Ectodermal cell (in vitro differentiated cells): Measurements from ENCODE around the gene ICE1.

ENCODE experiments used
- H3K27ac ChIP-seq: 2 replicates; pipeline ENCODE4 v1.7.0; 2013; ENCODE audit warnings: mild to moderate bottlenecking, low read depth, low read length; ENCODE audit not compliant: insufficient read depth, poor library complexity, severe bottlenecking
- H3K27me3 ChIP-seq: 2 replicates; pipeline ENCODE4 v1.7.0; 2013; ENCODE audit warnings: mild to moderate bottlenecking, low read length; ENCODE audit not compliant: insufficient read depth, control insufficient read depth, poor library complexity, severe bottlenecking
- H3K36me3 ChIP-seq: one replicate; pipeline ENCODE4 v1.7.0; 2013; ENCODE audit warnings: low read length; ENCODE audit not compliant: control insufficient read depth, insufficient read depth
- H3K4me1 ChIP-seq: one replicate; pipeline ENCODE4 v1.7.0; 2013; ENCODE audit warnings: low read length; ENCODE audit not compliant: control insufficient read depth, insufficient read depth
- H3K4me3 ChIP-seq: 2 replicates; pipeline ENCODE4 v1.7.0; 2013; ENCODE audit warnings: low read depth, low read length, control low read depth; ENCODE audit not compliant: insufficient read depth
- H3K9me3 ChIP-seq: 2 replicates; pipeline ENCODE4 v1.7.0; 2013; ENCODE audit warnings: mild to moderate bottlenecking, low read length, moderate library complexity; ENCODE audit not compliant: control insufficient read depth
- WGBS, 2 experiments: methylation state at CpG; one replicate each; pipeline ENCODE4 v1.1.7; 2013; ENCODE audit warnings: missing lambda C conversion rate in 2 of 2; 5-methylcytosine and 5-hydroxymethylcytosine counted together

The ICE1 gene

GRCh38 chr5:5437227-5438172 lies 15.0 kb downstream of the ICE1 start:
- H3K27me3 ChIP-seq, result no peaks in the 10 kb centered on the region
- H3K9me3 ChIP-seq, result no peaks in the 10 kb centered on the region
- H3K4me3 ChIP-seq, result no peak overlapping the region
- H3K27ac ChIP-seq, result no peak overlapping the region
- WGBS, 2 experiments, result 94% methylated on average over 11 of the region's 11 CpGs
- no peaks in the 10 kb centered on the region for H3K4me1 ChIP-seq
- no peaks in the 10 kb centered on the region for H3K36me3 ChIP-seq

- no peaks in the 10 kb centered on the region for H3K4me1 ChIP-seq
- H3K9me3 ChIP-seq, result no peaks in the 10 kb centered on the region
- no peaks in the 10 kb centered on the region for H3K27me3 ChIP-seq
- no peak overlapping the region for H3K4me3 ChIP-seq
- H3K27ac ChIP-seq, result no peak overlapping the region
- H3K36me3 ChIP-seq, result peaks cover 29% of the 10 kb centered on the region
- WGBS, 2 experiments, result 100% methylated on average over 1 of the region's 1 CpG
Observed at GRCh38 chr5:5451863-5452262, 29.4 kb downstream of the ICE1 start.

GRCh38 chr5:5453131-5453530 lies 30.7 kb downstream of the ICE1 start:
- no peaks in the 10 kb centered on the region for H3K9me3 ChIP-seq
- H3K27me3 ChIP-seq, result no peaks in the 10 kb centered on the region
- 95 to 96% methylated on average over 3 of the region's 3 CpGs for whole genome bisulfite sequencing, 2 experiments
- H3K4me1 ChIP-seq, result no peaks in the 10 kb centered on the region
- H3K4me3 ChIP-seq, result no peak overlapping the region
- H3K27ac ChIP-seq, result no peak overlapping the region
- peaks cover 25% of the 10 kb centered on the region for H3K36me3 ChIP-seq

DNA sequence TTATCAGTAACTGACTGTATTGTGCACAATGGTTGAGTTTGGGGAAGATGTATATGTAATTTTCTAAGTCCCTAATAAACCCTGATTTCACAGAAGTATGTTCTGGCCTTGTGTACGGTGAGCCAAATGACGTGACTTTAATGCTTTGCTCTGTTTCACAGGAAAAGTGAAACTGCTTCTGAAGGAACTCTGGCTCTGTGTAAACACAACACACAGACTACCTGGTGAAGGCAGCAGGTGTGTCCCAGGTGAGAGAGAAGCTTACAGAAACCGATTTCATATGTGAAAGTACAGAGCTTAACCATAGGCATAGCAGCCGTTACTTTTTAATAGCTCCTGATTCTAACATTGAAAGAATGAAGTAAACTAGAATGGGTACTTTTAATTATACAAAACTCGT lies 31.9 kb downstream of the ICE1 start:
- H3K4me3 ChIP-seq, result no peak overlapping the region
- 96 to 98% methylated on average over 4 to 5 of the region's 5 CpGs for WGBS, 2 experiments
- no peaks in the 10 kb centered on the region for H3K4me1 ChIP-seq
- no peak overlapping the region for H3K27ac ChIP-seq
- peaks cover 27% of the 10 kb centered on the region for H3K36me3 ChIP-seq
- no peaks in the 10 kb centered on the region for H3K27me3 ChIP-seq
- H3K9me3 ChIP-seq, result no peaks in the 10 kb centered on the region

DNA sequence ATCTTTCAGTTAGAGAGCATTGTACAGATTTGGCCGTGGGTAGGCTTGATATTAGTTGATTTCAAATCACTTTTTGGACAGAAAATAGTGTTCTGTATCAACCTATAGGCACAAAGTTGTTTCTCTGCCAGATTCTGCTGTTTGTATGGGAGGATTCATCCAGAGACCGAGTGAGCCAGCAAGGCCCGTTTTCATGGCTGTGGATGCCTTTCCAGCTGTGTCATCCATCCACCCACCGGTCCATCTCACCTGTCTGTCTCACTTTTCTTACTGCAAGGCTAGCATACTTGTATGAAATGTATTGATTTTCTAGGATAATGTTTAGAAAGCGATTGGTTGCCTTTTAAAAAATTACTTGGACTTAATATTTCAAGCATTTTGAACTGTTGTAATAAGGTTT lies 34.4 kb downstream of the ICE1 start:
- no peak overlapping the region for H3K4me3 ChIP-seq
- no peaks in the 10 kb centered on the region for H3K4me1 ChIP-seq
- WGBS, 2 experiments, result 94 to 97% methylated on average over 4 to 5 of the region's 5 CpGs
- H3K36me3 ChIP-seq, result peaks cover 33% of the 10 kb centered on the region
- H3K9me3 ChIP-seq, result no peaks in the 10 kb centered on the region
- no peaks in the 10 kb centered on the region for H3K27me3 ChIP-seq
- H3K27ac ChIP-seq, result no peak overlapping the region

DNA sequence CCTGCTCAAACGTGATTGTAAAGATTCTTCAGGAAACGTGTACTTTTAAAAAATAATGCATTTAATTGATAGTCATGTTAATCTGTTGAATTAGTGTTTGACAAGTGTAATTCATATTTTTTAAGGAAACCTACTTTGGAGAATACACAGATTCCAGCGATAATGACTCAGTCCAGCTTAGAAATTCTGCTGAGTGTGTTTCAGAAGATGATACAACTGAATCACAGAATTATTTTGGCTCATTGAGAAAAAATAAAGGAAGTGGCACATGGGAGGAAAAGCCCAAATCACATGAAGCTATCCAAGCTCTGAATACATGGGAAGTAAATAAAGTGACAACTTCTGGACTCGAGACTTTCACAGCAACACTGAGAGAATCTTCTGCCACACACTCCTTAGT lies 37.8 kb downstream of the ICE1 start:
- H3K27ac ChIP-seq, result no peak overlapping the region
- no peaks in the 10 kb centered on the region for H3K9me3 ChIP-seq
- H3K4me3 ChIP-seq, result no peak overlapping the region
- no peaks in the 10 kb centered on the region for H3K4me1 ChIP-seq
- 93 to 100% methylated on average over 2 to 4 of the region's 4 CpGs for WGBS, 2 experiments
- H3K36me3 ChIP-seq, result peaks cover 38% of the 10 kb centered on the region
- H3K27me3 ChIP-seq, result no peaks in the 10 kb centered on the region

- no peaks in the 10 kb centered on the region for H3K27me3 ChIP-seq
- no peak overlapping the region for H3K27ac ChIP-seq
- no peaks in the 10 kb centered on the region for H3K4me1 ChIP-seq
- no peak overlapping the region for H3K4me3 ChIP-seq
- peaks cover 38% of the 10 kb centered on the region for H3K36me3 ChIP-seq
- WGBS, 2 experiments, result 88 to 98% methylated on average over 3 to 4 of the region's 4 CpGs
- no peaks in the 10 kb centered on the region for H3K9me3 ChIP-seq
Observed at GRCh38 chr5:5461012-5461411, 38.5 kb downstream of the ICE1 start.

DNA sequence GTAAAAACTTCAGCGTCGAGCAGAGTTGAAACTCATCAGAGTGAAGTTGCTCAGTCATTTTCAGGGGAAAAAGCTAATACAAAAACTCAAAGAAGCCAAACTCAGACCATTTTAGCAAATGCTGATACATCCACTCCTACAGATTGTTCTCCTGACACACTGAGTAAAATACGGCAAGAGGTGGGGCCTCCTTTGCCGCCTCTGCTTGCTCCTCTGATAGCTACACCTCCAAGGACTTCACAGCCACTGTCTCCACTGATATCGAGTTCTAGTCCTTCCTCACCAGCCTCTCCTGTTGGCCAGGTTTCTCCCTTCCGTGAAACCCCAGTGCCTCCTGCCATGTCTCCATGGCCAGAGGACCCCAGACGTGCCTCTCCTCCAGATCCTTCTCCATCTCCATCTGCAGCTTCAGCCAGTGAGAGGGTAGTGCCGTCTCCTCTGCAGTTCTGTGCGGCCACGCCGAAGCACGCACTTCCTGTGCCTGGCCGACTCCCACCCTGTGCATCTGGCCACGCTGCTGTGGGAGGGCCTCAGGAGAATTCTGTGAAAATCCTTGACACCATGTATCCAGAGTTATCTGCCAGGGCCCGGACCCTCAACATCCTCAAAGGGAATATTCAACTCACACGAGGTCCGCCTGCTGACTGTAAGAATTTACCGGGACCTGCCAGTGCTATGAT lies 41.7 kb downstream of the ICE1 start:
- H3K4me1 ChIP-seq, result no peaks in the 10 kb centered on the region
- no peaks in the 10 kb centered on the region for H3K9me3 ChIP-seq
- peaks cover 29% of the 10 kb centered on the region for H3K36me3 ChIP-seq
- no peaks in the 10 kb centered on the region for H3K27me3 ChIP-seq
- WGBS, 2 experiments, result 95 to 96% methylated on average over 18 of the region's 18 CpGs
- H3K4me3 ChIP-seq, result no peak overlapping the region
- H3K27ac ChIP-seq, result no peak overlapping the region

GRCh38 chr5:5466227-5466626 lies 43.8 kb downstream of the ICE1 start:
- no peaks in the 10 kb centered on the region for H3K9me3 ChIP-seq
- WGBS, 2 experiments, result 90 to 99% methylated on average over 5 of the region's 5 CpGs
- H3K27ac ChIP-seq, result no peak overlapping the region
- H3K4me3 ChIP-seq, result no peak overlapping the region
- no peaks in the 10 kb centered on the region for H3K4me1 ChIP-seq
- H3K27me3 ChIP-seq, result no peaks in the 10 kb centered on the region
- peaks cover 14% of the 10 kb centered on the region for H3K36me3 ChIP-seq

- 94 to 100% methylated on average over 3 to 4 of the region's 4 CpGs for WGBS, 2 experiments
- peaks cover 5% of the 10 kb centered on the region for H3K36me3 ChIP-seq
- H3K9me3 ChIP-seq, result no peaks in the 10 kb centered on the region
- no peaks in the 10 kb centered on the region for H3K4me1 ChIP-seq
- H3K4me3 ChIP-seq, result no peak overlapping the region
- no peaks in the 10 kb centered on the region for H3K27me3 ChIP-seq
- H3K27ac ChIP-seq, result no peak overlapping the region
Observed at GRCh38 chr5:5467737-5468136, 45.3 kb downstream of the ICE1 start.
